Measurements from ENCODE around the gene CUL4A.
A peak's percentile ranks its signal among the peaks of the same experiment; 100 is the strongest.
"Not testable (repeated sequence)": the region's sequence is repeated elsewhere in the genome, so short reads cannot be mapped to it uniquely, and the experiment has no call there.

CUL4A gene

DNA sequence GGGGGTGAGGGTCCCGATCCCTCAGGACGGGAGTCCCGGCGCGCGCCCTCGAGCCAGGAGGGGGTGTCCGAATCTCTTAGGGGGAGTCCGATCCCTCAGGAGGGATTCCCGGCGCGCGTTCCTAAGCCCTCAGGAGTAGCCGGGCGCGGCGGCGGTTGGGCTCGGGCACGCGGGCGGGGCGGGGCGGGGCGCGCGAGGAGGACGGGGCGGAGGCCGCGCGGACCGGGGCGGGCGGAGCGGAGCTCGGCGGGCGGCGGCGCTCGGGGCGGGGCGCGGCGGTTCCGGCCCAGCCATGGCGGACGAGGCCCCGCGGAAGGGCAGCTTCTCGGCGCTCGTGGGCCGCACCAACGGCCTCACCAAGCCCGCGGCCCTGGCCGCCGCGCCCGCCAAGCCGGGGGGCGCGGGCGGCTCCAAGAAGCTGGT, at the start of gene CUL4A:
TSS of gene CUL4A (plus strand) at position 278 of the 423 bp plus-strand sequence. CDS start at position 293, 15 bp downstream.
- DNase-seq = peak in 52 of 56 donors; percentile 10 to 84 (median 64)

- DNase-seq = no peak
Observed at GRCh38 chr13:113159701-113160100, 49.7 kb upstream of the CUL4A start.

- no peak for DNase-seq
Observed at GRCh38 chr13:113160983-113161382, 48.4 kb upstream of the CUL4A start.

GRCh38 chr13:113161433-113161832, 48.0 kb upstream of the CUL4A start:
- no peak for DNase-seq

DNA sequence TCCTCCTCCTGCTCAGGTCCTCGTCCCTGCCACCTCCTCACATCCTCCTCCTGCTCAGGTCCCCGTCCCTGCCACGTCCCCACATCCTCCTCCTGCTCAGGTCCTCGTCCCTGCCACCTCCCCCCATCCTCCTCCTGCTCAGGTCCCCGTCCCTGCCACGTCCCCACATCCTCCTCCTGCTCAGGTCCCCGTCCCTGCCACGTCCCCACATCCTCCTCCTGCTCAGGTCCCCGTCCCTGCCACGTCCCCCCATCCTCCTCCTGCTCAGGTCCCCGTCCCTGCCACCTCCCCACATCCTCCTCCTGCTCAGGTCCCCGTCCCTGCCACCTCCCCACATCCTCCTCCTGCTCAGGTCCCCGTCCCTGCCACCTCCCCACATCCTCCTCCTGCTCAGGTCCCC, 47.4 kb upstream of the CUL4A start:
- not testable (repeated sequence) for DNase-seq

- DNase-seq = no peak
Observed at GRCh38 chr13:113162783-113163685, 46.4 kb upstream of the CUL4A start.

DNA sequence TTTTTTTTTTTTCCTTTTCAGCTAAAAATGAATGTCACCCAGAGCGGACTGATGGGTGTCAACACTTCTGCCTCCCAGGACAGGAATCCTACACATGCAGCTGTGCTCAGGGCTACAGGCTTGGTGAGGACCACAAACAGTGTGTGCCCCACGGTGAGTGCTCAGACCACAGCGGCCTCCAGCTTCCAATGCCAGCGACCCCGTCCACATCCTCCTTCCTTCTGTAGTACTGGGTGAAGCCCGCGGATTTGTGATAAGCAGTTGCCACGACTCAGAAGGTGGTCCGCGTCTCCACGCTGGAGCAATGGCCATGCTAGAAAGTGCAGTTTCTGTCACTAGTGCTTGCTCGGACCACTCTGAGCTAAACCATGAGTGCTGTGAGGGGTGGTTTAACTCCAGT, 44.9 kb upstream of the CUL4A start:
- no peak for DNase-seq

GRCh38 chr13:113166266-113166665, 43.1 kb upstream of the CUL4A start:
- DNase-seq = no peak

DNA sequence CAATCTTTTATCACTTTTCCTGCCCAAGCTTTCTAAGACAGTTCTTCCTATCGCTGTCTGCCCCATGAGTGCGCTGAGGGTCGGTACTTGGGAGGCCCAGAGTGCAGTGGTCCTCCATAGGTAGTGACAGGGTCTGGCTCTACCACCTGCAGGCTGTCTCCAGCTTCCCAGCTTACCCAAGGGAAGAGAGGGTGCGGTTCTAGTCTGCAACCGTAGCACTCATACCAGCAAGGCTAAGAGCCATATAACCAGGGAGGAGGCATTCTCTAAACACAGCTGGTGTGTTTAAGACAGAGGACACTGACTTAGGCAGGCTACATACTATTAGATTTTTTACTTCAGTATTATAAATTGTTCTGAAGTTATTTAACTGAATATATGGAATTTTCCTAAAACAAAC, 42.7 kb upstream of the CUL4A start:
- no peak for DNase-seq

DNA sequence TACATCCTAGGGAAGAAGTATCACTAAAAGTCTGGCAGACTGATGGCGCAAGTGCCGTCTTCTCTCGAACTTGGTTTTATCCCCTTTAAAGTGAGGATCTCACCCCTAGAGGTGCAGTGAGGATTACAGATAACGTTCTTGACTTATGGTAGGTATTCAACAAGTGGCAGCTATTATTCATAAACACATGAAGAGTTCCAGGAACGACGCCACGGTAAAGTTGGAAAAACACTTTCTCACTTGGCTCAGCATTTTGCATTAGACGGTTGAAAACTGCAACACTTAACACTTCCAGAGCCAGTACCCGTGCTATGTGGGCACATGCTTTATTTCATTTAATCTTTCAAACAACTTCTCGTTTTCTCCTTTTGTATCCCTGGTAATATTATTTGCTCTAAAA, 42.3 kb upstream of the CUL4A start:
- no peak for DNase-seq

- DNase-seq = no peak
Observed at GRCh38 chr13:113167575-113167974, 41.8 kb upstream of the CUL4A start.

DNA sequence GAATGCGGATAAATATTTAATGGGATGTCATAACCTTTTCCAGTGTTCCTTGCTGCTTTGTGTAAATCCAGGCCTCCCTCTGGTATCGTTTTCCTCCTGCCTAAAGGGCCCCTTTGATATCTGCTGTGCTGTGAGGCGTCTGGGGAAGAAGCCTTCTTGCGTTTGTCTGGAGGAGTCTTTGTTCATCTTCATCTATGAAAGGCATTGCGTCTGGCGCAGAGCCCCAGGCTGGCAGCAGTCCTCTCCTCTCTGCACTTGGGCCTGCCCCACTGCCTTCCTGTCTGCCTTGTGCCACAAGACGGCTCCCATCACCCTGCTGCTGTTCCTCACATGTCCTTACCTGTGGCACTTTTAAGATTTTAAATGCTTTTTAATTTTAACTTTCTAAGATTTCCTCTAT, 41.2 kb upstream of the CUL4A start:
- DNase-seq = no peak

DNA sequence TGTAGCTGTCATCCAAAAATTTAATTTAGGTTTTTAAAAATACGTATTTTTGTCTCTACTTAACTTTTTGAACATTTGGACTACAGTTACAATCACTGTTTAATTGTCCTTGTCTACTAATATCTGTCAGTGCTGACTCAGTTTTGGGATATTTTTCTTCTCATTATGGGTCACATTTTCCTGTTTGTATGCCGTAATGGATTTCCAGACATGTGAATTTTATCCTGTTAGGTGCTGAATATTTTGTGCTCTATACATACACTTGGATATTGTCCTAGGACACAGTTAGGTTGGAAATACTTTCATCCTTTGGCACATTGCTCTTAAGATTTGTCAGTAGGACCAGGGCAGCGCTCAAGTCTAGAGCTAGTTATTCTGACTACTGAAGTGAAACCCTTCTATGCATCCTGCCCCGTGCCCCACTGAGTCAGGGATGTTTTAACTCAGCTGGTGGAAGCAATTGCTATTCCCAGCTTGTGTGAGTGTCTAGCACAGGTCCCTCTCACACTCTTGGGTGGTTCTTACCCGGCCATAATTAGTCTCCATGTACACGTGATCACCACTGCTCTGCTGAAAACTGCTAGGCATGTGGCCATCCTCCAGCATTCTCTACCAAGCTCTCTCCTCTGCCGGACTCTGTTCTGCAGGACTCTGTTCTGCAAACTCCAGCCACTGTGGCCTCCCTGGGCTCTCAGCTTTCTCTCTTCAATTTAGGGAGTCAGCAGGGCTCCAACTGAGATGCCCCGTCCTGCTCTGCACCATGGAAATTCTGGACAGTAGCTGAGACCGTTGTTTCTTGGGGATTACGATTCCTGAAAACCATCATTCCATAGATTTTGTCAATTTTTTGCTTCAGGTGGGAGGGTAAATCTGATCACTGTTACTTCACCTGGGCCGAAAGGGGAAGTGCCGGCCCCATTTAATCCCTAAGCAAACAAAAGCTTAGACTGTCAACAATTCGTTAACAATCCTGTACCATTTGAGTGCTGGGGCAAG, 39.8 kb upstream of the CUL4A start:
- no peak for DNase-seq

DNA sequence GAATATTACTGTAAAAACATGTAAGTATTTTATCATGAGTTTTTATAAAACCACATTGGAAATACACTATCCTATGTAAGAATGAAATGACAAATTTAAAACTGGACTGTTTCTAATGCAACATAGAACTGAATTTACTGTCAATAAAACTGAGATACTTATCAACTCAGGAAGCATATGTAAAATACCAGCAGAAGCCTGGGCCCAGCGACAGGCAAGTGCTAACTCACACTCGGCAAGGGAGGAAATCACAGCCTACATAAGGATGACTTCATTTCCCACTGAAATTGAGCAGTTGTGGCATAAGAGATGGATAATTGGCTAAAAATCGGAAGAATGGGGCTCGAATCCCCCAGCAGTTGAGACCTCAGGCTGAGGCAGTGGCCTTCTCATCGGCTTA, 38.9 kb upstream of the CUL4A start:
- no peak for DNase-seq

DNA sequence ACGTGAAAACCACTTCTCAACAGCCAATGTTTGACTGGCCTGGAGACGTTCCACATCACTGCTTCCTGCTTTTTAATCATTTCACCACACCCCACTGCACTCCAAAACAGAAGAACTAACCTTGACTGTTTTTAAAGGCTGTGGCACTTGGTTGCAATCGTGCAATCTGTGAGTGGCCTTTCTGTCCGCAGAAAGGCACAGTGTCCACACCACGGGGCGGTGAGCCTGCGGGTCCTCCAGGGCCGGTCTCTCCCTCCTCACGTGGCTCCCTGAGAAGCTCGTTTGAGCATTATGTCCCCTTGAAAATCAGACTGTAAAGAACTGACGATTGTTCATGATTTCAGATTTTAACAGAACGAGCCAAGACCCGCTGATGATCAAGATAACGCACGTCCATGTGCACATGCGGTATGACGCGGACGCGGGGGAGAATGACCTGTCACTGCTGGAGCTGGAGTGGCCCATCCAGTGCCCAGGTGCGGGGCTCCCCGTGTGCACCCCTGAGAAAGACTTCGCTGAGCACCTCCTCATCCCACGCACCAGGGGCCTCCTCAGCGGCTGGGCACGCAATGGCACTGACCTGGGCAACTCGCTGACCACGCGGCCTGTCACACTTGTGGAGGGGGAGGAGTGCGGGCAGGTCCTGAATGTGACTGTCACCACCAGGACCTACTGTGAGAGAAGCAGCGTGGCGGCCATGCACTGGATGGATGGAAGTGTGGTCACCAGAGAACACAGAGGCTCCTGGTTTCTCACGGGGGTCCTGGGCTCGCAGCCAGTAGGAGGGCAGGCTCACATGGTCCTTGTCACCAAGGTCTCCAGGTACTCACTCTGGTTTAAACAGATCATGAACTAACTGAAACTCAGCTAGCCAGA, 37.9 kb upstream of the CUL4A start:
- DNase-seq = no peak

GRCh38 chr13:113172419-113172926, 36.9 kb upstream of the CUL4A start:
- no peak for DNase-seq

DNA sequence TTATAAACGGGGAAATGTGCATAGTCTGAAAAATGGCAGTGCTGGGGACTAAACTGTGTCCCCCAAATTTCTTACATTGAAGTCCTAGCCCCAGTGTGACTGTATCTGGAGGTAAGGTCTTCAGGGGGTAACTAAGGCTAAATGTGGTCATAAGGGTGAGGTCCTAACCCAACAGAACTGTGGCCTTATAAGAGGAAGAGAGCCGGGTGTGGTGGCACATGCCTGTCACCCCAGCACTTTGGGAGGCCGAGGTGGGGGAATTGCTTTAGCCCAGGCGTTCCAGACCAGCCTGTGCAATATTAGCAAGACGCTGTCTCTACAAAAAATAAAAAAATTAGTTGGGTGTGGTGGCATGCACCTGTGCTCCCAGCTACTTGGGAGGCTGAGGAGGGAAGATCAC, 33.1 kb upstream of the CUL4A start:
- no peak for DNase-seq

DNA sequence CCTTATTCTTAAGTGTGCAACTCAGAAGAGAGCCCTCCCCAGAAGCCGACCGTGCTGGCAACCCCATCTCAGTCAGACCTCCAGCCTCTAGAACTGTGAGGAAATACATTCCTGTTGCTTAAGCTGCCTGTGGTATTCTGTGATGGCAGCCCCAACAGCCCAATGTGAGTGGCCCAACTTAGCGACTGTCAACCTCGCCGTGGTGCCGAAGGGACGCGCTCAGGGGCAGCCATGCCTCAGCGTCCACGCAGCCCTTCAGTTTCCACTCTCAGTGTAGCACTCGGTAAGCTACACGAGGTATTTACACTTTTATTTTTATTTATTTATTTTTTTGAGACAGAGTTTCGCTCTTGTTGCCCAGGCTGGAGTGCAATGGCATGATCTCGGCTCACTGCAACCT, 32.6 kb upstream of the CUL4A start:
- no peak for DNase-seq

DNA sequence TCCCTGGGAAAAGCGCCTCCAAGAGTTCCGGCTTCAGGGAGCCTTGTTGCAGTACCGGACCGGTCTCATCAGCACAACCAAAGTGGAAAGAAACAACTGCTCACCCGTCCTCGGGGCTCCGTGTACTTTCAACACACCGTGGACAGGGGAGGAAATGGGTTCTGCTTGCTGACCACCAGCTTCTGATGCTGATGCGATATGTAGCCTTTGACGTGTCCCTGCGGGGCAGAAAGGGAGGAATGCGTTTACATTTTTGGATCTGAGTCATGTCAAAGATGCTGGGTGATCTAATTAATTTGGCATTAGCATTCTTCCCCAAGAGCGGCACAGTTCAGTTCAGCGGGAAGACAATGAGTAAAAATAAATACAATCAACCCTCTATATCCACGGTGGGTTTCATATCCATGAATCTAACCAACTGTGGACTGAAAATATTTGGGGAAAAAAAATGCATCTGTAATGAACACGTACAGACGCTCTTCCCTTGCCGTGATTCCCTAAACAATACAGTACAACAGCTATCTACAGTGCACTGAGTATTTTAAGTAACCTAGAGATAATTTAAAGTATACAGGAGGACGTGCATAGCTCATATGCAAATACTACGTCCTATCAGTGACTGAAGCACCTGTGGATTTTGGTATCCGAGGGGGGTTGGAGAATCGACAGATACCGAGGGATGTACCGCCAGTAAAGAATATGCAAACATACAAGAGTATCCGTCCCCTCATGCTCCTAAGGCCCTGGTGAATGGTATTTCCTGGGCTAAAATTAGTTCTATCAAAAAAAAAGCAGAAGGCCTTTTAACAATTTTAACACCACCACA, 31.1 kb upstream of the CUL4A start:
- DNase-seq = no peak

DNA sequence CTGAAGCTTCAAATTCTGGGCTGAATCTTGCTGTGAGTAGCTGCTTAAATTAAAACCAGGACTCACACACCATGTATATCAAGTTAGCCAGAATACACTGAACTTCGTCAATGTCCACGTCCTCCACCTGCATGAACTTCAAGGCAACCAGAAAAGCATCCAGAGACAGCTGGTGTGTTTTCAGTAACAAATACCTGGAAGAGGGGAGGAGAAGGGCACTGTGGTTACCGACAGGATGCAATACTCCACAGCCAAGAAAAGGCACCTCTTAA, 30.6 kb upstream of the CUL4A start:
- no peak for DNase-seq

Measured in nucleus accumbens (tissue), 56 donors.